HG03439 (cell line): ENCODE data around the gene ENTHD1.
"Not testable (repeated sequence)": the region's sequence is repeated elsewhere in the genome, so short reads cannot be mapped to it uniquely, and the experiment has no call there.

ENCODE experiments used
- ATAC-seq: cut with Tn5 transposase; IDR thresholded peaks from one replicate; pipeline ENCODE4 v1.9.1; 2021; ENCODE audit warnings: mild to moderate bottlenecking, moderate library complexity; ENCODE audit not compliant: unreplicated experiment

The ENTHD1 gene

DNA sequence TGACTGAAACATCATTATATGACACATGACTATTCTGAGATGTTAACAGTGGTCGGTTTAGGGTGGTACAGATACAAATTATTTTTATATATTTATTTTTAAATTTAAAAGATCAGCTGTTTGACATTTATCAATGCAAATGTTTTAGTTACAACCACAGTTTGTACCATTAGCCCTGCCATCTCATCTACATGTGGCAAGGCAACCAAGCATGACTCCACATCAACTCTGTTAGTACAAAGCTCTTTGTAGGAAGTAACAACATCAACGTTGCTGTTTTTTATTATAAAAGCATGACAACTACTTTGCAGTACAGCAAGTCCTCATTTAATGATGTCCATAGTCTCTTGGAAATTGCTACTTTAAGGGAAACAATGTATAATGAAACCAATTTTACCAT, 40.8 kb downstream of the ENTHD1 start:
- ATAC-seq: no peak

DNA sequence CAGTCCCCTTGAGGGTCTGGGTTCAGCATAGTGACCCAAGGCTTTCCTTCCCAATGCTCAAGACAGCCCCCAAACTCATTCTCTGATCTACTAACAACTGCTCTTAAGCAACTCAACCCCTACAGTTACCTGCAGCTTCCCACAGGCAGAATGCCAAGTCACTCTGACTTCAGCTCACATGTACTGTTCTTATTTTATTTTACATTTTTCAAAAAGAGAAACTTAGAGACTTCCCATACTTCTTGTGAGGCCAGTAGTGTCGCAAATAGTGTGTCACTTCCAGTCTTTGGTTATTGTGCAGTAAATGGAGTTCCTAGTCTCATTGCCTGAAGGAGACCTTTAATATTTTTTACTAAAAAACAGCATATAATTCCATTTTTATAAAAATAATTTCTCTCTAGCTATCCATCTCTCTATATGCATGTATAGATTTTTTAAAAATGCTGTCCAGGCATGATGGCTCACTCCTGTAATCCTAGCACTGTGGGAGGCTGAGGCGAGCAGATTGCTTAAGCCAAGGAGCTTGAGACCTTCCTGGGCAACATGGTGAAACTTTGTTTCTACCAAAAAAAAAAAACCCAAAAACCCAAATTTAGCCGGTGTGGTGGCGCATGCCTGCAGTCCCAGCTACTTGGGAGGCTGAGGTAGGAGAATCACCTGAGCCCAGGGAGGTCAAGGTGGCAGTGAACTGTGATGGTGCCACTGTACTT, 41.8 kb downstream of the ENTHD1 start:
- ATAC-seq: no peak

DNA sequence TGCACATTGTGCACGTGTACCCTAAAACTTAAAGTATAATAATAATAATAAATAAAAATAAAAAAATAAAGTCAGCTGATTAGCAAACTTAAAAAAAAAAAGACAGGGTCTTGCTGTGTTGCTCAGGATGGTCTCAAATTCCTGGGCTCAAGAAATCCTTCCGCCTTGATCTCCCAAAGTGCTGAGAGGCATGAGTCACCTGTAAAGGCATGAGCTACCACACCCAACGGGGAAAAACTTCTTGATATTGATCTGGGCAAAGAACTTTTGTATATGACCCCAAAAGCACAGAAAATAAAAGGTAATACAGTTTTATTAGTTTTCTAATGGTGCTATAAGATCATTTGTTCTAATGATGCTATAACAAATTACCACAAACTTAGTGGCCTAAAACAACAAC, 46.1 kb downstream of the ENTHD1 start:
- ATAC-seq: no peak

DNA sequence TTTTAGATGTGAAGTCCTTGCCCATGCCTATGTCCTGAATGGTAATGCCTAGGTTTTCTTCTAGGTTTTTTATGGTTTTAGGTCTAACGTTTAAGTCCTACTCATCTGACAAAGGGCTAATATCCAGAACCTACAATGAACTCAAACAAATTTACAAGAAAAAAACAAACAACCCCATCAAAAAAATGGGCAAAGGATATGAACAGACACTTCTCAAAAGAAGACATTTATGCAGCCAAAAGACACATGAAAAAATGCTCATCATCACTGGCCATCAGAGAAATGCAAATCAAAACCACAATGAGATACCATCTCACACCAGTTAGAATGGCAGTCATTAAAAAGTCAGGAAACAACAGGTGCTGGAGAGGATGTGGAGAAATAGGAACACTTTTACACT, 47.0 kb downstream of the ENTHD1 start:
- ATAC-seq: not testable (repeated sequence)

DNA sequence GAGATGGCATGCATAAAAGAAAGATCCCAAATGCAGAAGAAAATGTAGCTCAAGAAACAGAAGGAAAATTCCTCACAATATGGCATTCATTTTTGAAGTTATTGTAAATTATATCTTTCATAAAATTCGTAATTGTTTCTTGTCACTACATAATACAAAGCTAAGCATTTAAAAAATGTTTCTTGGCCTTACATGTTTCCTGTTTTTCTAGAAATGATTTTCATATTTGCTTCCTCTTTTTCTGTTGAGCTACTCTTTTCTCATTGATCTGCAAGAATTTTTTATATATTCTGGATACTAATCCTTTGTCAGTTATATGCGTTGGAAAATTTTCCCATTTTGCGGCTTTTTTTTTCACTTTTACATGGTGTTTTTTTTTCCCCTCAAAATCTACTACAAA, 48.0 kb downstream of the ENTHD1 start:
- ATAC-seq: no peak

DNA sequence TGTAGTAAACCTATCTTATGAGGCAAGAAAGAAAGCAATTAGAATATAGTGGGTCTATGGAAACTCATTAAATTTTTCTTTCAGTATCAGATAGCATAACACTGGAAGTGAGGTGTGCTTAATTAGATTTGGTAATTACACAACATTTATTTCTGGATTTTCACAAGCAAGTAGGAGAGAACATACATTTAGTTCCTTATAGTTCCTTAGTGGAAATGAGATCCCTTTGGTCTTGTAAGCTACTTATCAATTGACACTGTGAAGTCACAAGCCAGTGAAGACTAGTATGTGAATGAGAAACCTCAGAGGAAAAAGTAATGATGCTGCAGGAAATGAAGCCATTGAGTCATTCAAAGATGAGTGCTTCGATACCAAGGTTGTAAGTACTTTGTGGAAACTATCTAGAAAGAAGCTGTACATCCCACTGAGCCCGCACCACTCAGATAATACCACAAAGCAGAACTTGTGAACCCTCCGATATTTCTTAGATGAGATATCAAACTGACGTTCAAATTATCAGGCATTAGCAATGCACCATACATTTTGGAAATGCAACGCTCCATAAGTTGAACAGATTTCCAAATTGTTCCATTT, 53.5 kb downstream of the ENTHD1 start:
- ATAC-seq: no peak

DNA sequence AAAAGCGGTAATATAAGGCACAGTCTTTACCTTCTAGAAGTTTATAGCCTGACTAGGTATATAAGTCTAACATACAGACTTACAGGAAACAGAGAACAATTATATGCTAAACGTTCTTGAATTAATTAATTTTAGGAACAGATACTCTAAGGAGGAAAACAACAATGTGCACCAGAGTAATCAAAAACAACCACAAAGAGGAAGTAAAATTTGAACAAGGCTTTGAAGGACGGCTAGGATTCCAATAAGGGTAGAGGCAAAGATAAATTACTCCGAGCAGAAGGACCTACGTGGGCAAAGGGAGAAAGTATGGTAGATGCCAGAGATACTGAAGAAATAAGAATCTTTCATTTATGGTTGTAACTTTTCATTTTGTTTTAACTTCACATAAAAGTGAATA, 54.4 kb downstream of the ENTHD1 start:
- ATAC-seq: no peak

DNA sequence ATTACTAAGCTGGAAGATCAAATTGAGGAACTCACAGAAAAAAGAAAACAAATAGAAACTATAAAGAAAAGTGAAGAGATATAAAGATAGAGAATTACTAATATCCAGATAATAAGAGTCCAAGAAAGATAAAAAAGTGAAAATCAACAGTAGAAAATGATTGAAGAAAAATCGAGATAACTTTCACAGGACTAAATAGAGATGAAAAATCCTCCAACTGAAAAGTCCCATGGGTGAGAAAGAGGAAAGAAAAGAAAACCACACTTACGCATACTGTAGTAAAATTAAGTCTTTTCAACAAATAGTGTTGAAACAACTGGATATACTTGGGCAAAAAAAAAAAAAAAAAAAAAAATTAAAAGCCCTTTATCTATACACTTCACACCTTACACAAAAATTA, 60.0 kb downstream of the ENTHD1 start:
- no peak for ATAC-seq

- ATAC-seq: no peak
Measured at GRCh38 chr22:39833093-39833492, 60.5 kb downstream of the ENTHD1 start.

DNA sequence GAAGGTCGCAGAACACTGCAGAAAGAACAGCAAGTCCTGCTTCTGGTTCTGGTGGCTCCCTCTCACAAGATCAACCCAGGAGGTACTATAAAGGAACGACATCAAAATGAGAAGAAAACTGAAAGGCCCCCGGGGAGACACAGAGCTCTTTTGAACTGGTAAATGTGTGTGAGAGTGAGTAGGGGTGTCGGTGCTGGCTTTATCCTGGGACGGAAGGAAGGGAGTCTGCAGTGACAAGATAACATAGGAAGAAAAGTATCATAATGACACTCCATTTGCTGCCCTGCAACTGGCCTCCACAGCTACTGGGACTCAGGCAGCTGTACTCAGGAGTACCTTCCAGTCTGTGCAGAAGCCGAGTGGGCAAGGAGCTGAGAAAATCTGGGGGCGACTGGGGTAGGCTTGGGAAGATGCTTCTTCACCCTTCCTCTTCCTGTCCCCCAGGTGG, 60.9 kb downstream of the ENTHD1 start:
- ATAC-seq: no peak

DNA sequence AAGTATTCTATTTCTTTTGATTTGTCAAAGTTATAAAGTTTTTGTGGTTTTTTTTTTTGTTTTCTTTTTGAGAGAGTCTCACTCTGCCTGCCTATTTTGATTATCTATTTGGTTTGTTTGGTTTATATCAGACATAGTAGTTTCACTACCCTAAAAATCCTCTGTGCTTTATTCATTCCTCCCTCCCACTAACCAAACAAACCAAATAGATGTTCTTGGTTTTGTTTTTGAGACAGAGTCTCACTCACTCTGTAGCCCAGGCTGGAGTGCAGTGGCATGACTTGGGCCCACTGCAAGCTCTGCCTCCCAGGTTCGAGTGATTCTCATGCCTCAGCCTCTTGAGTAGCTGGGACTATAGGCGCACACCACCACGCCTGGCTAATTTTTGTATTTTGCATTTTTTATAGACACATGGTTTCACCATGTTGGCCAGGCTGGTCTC, 67.9 kb downstream of the ENTHD1 start:
- ATAC-seq: no peak

DNA sequence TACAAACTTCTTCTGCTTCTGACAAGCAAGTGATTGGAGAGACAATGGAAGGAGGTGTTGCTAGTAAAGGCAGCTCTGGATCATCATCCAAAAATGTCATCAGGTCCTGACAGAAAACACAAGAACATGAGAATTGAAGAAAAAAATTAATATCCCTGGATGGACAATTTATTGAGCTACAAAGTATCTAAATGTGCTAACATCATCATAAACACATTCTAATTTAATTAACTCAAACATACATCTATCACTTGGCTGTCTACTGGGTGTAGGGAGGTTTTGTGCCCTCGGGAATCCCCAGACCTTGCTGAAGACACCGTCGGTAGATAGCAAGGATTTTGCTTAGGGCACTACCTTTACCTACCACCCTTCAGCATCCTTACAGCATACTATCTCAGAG, 72.6 kb downstream of the ENTHD1 start:
- no peak for ATAC-seq

DNA sequence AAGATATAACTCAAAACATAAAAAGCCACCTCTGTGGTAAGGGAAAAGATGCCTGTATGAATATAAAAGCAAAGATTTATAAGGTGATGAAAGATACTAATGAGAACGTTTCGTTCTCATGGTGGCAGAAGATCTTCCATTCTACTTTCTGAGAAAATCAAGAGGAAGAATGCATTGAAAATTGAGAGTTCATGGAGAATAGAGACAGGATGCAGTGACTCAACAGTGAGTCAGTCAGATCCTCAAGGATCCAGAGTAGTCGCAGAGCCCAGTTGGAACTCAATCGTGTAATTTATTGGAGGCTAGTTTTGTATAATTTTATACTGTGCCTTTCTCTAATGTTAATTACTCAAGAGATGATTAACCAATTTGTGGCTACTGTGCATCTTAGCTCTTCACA, 73.3 kb downstream of the ENTHD1 start:
- ATAC-seq: no peak

DNA sequence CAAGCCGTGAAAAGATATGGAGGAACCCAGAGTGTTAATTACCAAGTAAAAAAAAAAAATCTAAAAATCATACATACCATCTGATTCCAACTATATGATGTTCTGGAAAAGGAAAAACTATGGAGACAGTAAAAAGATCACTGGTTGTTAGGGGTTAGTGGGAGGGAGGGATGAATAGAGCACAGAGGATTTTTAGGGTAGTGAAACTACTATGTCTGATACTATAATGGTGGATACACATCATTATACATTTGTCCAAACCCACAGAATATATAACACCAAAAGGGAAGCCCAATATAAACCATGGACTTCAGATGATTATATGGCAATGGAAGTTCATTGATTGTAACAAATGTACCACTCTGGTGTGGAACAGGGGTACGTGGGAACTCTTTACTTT, 74.1 kb downstream of the ENTHD1 start:
- ATAC-seq: no peak

- ATAC-seq: no peak
Measured at GRCh38 chr22:39818094-39818493, 75.5 kb downstream of the ENTHD1 start.

DNA sequence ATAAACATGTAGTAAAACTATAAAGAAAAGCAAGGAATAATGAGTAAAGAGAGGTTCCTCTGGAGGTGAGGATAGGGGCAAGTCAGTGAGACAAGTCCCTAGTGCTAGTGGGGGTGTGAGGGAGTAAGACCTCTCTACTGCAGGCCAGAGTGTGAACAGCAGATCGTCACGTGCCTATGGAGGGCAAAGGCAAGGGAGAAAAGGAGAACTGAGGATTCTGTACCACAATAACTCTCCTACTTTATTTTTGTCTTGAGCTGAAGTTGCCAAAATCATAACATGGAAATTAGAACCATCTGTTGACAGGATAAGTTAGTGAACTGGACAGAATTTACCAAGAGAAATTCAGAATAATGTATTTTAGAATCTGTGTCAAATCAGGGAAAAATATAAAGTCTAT, 77.6 kb downstream of the ENTHD1 start:
- ATAC-seq: no peak

DNA sequence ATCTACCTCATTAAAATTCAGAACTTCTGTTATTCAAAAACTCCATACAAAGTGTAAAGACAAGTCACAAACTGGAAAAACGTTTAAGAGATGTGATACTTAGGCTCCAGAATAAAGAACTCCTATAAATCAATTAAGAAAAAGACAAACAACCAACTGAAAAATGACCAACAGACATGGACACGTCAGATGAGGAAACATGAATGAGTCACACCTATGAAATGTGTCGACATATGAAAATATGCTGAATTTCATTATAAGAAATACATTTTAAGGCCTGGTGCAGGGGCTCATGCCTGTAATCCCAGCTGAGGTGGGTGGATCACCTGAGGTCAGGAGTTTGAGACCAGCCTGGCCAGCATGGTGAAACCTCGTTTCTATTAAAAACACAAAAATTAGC, 78.7 kb downstream of the ENTHD1 start:
- ATAC-seq: no peak

GRCh38 chr22:39809772-39810557, 83.6 kb downstream of the ENTHD1 start:
- no peak for ATAC-seq

GRCh38 chr22:39808081-39808480, 85.5 kb downstream of the ENTHD1 start:
- ATAC-seq: no peak

GRCh38 chr22:39806109-39806508, 87.5 kb downstream of the ENTHD1 start:
- no peak for ATAC-seq

DNA sequence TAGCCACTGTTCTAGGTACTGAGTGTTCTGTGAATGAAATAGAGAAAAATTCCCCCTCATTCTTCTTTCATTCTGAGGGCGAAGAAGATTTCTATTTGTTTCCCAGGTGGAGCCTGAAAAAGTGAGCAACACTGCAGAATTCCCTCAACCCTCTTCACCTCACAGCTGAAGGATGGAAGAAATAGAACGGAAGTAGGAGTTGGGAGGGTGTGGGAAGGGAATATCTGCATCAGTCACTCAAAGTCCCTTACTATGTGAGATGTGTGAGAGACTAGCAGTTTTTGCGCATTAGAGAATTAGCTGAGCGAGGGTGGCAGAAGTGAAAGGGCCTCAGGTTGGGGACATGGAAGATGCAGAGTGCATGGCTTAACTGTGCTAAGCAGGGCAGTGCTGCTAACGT, 88.4 kb downstream of the ENTHD1 start:
- no peak for ATAC-seq

GRCh38 chr22:39802682-39803081, 90.9 kb downstream of the ENTHD1 start:
- ATAC-seq: no peak
